Measurements from ENCODE around the gene SPIB. TPM values are rescaled to one million over a fixed set of nuclear protein-coding genes. Genes with fewer than 3 reads are reported as not detected.

SPIB gene
- total RNA-seq, 6 donors from 2014 or later, result 0.13 to 2.1 (median 0.56) TPM; not detected in 2

DNA sequence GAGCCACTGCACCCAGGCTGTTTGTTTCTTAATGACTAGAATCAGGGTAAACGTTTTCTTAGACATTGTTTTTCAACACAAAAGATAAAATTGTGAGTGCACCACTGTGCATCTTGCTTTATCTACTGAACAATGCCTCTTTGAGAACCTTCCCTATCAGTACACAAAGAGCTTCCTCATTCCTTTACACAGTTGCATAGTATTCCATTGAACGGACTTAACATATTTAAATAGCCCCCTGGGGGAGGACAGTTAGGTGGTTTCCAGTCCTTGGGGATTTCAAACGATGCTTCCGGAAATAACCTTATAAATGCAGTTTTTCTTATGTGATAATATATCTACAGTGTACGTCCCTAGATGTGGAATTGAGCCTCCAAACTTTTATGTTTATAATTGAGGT is 26.0 kb upstream of the SPIB start:
- Histone ChIP-seq H3K9me3 (no peaks in the 10 kb centered on the region), H3K4me1 (peaks cover 0 to 10% (median 0%) of the 10 kb centered on the region in 4 donors), H3K36me3 (peaks cover 0 to 2% (median under 1%) of the 10 kb centered on the region in 4 donors), H3K27ac (no peak overlapping the region), H3K4me3 (no peak overlapping the region), H3K27me3 (no peaks in the 10 kb centered on the region)
- TF ChIP-seq POLR2AphosphoS5 (IDR thresholded peaks at IDR 0.05), result no peak
- DNase-seq (no peak), ATAC-seq (ENCODE audit: low FRiP score in 2 of 2) (no peak)
- WGBS, 2 donors, result 94 to 97% methylated on average over 5 of the region's 5 CpGs

DNA sequence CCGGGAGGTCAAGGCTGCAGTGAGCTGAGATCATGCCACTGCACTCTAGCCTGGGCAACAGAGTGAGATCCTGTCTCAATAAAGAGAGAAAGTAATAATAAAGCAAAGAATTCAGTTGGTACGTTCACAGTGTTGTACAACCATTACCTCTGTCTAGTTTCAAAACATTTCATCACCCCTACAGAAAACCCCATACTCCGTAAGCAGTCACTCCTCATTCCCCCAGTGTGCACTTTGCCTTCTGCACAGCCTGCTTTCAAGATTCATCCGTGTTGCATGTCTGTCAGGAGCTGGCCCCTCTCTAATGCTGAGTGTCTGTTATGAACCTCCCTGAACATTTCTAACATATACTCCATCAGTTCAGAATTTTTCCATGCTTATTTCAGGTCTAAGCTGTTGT is 25.1 kb upstream of the SPIB start:
- no peaks in the 10 kb centered on the region for H3K9me3 ChIP-seq
- H3K4me1 ChIP-seq, result peaks cover 0 to 10% (median 0%) of the 10 kb centered on the region in 4 donors
- no peaks in the 10 kb centered on the region for H3K27me3 ChIP-seq
- TF ChIP-seq, protein P1, sequence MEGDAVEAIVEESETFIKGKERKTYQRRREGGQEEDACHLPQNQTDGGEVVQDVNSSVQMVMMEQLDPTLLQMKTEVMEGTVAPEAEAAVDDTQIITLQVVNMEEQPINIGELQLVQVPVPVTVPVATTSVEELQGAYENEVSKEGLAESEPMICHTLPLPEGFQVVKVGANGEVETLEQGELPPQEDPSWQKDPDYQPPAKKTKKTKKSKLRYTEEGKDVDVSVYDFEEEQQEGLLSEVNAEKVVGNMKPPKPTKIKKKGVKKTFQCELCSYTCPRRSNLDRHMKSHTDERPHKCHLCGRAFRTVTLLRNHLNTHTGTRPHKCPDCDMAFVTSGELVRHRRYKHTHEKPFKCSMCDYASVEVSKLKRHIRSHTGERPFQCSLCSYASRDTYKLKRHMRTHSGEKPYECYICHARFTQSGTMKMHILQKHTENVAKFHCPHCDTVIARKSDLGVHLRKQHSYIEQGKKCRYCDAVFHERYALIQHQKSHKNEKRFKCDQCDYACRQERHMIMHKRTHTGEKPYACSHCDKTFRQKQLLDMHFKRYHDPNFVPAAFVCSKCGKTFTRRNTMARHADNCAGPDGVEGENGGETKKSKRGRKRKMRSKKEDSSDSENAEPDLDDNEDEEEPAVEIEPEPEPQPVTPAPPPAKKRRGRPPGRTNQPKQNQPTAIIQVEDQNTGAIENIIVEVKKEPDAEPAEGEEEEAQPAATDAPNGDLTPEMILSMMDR (IDR thresholded peaks at IDR 0.05), result no peak
- no peak for TF ChIP-seq POLR2AphosphoS5 (IDR thresholded peaks at IDR 0.05)
- TF ChIP-seq EP300 (IDR thresholded peaks at IDR 0.05), result no peak
- no peak for TF ChIP-seq POLR2A (IDR thresholded peaks at IDR 0.05)
- H3K4me3 ChIP-seq, result no peak overlapping the region
- WGBS, 2 donors, result 85 to 92% methylated on average over 4 of the region's 4 CpGs
- ATAC-seq (ENCODE audit: low FRiP score in 2 of 2), result no peak
- no peak for DNase-seq
- H3K27ac ChIP-seq, result no peak overlapping the region
- H3K36me3 ChIP-seq, result no peaks in the 10 kb centered on the region

DNA sequence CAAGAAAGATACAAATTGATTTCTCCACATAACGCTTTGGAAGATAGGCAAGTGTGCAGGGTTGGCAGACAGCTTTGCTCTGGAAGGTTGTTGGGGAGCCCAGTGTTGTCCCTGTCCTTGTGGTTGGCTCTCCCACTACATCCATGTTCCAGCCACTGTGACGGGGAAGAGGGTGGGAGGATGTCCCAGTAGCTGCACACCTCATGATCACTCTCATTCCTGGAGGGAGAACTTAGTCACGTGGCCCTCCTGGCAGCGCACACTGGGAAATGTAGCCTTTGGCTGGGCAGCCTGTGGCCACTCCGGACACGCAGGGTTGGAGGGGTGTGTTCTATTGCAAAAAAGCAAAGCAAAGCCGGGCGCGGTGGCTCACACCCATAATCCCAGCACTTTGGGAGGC is 24.7 kb upstream of the SPIB start:
- peak in 1 of 2 donors; percentile 39 for ATAC-seq (ENCODE audit: low FRiP score in 2 of 2)
- no peak for DNase-seq
- WGBS, 2 donors, result 89 to 97% methylated on average over 7 to 9 of the region's 9 CpGs
- TF ChIP-seq EP300 (IDR thresholded peaks at IDR 0.05), result no peak
- TF ChIP-seq POLR2AphosphoS5 (IDR thresholded peaks at IDR 0.05), result no peak
- TF ChIP-seq POLR2A (IDR thresholded peaks at IDR 0.05), result no peak
- TF ChIP-seq, protein P1 (IDR thresholded peaks at IDR 0.05), result no peak
- peaks cover 0 to 4% (median under 1%) of the 10 kb centered on the region in 4 donors for H3K36me3 ChIP-seq
- H3K4me3 ChIP-seq, result no peak overlapping the region
- peaks cover 0 to 10% (median 0%) of the 10 kb centered on the region in 4 donors for H3K4me1 ChIP-seq
- no peaks in the 10 kb centered on the region for H3K9me3 ChIP-seq
- no peaks in the 10 kb centered on the region for H3K27me3 ChIP-seq
- no peak overlapping the region for H3K27ac ChIP-seq

DNA sequence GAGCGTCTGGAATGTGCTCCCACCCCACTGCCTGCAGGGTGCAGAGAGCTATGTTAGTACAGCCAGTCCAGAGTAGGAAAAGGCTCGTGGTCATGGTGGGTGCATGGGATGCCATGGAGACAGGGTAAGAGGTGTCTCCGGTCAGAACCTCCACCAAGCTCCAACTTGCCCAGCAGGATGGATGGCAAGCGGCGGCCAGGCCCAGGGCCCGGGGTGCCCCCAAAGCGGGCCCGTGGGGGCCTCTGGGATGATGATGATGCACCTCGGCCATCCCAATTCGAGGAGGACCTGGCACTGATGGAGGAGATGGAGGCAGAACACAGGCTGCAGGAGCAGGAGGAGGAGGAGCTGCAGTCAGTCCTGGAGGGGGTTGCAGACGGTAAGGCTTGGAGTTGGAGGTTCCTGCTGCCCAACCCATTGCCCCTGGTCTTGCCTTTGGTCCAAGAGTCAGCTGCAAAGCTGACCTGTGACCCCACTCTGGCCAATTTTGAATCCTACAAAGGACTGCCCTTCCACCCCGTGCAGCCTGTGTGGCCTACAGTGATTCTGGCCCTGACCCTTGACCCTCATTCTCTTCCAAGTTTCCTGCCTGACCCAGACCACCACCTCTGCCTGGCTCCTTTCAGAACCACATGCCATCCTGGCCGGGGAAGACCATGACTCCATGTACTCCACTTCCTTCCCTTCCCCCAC is 19.9 kb upstream of the SPIB start:
- Histone ChIP-seq H3K27me3 (no peaks in the 10 kb centered on the region), H3K27ac (no peak overlapping the region), H3K4me3 (no peak overlapping the region), H3K9me3 (no peaks in the 10 kb centered on the region), H3K4me1 (no peaks in the 10 kb centered on the region), H3K36me3 (peaks cover 3 to 28% (median 24%) of the 10 kb centered on the region in 4 donors)
- ATAC-seq (ENCODE audit: low FRiP score in 2 of 2), result no peak
- 84 to 90% methylated on average over 6 to 13 of the region's 13 CpGs for WGBS, 2 donors
- TF ChIP-seq POLR2AphosphoS5 (IDR thresholded peaks at IDR 0.05) (no peak), POLR2A (IDR thresholded peaks at IDR 0.05) (no peak)
- DNase-seq, result no peak

DNA sequence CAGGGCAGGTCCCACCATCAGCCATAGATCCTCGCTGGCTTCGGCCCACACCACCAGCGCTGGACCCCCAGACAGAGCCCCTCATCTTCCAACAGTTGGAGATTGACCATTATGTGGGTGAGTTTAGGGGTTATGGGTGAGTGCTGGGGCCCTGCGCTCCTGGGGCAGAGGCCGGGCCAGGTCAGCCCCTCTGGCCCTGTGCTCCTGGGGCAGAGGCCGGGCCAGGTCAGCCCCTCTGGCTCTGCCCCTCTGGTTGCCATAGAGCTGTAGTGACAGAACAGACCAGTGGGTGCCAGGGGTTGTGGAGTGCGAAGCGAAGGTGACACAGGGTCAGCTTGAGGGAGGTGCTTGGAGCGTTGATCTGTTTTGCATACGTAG is 19.4 kb upstream of the SPIB start:
- no peak for TF ChIP-seq EP300 (IDR thresholded peaks at IDR 0.05)
- no peak for TF ChIP-seq POLR2AphosphoS5 (IDR thresholded peaks at IDR 0.05)
- TF ChIP-seq, protein P1 (IDR thresholded peaks at IDR 0.05), result no peak
- no peak for TF ChIP-seq POLR2A (IDR thresholded peaks at IDR 0.05)
- Histone ChIP-seq H3K4me1 (no peaks in the 10 kb centered on the region), H3K36me3 (peaks cover 3 to 31% (median 26%) of the 10 kb centered on the region in 4 donors), H3K9me3 (no peaks in the 10 kb centered on the region), H3K4me3 (no peak overlapping the region), H3K27me3 (no peaks in the 10 kb centered on the region), H3K27ac (no peak overlapping the region)
- DNase-seq, result no peak
- no peak for ATAC-seq (ENCODE audit: low FRiP score in 2 of 2)
- WGBS, 2 donors, result 97 to 98% methylated on average over 9 to 10 of the region's 10 CpGs
